HG03175 (cell line): ENCODE results near the gene CORO1C.

Source experiments
- ATAC-seq: cut with Tn5 transposase; IDR thresholded peaks from one replicate; pipeline ENCODE4 v1.9.1; 2021; ENCODE audit warnings: mild to moderate bottlenecking, moderate library complexity; ENCODE audit not compliant: unreplicated experiment

Gene CORO1C

GRCh38 chr12:108653922-108654321 is 77.4 kb downstream of the CORO1C start:
- no peak for ATAC-seq

DNA sequence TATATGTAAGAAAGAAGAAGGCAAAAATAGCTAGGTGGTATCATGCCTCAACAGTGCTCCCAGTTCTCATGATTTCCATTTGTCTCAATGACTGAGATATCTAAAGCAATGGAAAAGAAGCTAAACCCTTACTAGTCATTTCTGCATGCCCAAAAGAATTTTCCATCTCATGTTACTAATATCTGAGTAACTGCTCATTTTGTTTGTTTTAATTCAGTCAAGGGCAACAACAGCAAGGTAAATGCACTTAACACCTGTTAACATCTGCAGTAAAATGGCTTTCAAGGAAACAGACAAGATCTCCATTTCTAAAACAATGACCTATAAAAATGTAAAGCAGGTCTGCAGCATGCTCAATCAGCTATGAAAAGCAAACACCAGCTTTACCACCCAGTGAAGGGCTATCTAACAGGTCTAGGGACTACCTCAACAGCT is 78.2 kb downstream of the CORO1C start:
- ATAC-seq: no peak

DNA sequence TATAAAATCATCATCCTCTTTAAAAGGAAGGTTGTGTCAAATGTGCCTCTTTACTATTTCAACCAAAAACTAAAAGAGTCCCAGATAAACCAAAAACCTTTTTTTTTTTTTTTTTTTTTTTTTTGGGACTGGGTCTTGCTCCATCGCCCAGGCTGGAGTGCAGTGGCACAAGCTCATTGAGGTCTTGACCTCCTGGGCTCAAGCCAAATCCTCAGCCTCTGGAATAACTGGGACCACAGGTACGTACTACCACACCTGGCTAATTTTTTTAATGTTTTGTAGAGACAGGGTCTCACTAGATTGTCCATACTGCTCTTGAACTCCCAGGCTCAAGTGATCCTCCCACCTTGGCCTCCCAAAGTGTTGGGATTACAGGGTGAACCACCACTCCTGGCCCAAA is 81.2 kb downstream of the CORO1C start:
- no peak for ATAC-seq

DNA sequence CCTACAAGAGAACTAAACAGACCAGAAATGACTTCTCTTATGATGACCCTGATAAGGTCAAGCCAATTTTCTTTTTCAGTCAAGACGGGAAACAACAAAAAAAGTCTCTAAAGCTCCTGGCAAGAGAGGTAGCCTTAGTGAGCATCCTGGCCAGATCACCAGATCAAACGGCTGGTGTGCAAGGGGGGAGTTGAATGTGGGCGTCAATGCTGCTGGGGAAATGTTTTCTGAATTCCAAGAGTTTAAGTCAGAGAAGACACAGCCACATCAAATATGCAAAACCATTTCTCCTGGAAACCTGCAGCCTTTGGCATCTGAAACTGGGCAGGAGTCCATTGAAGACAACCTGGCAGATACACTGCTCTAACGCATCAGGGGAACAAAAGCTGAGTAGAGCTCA is 81.6 kb downstream of the CORO1C start:
- ATAC-seq: no peak

DNA sequence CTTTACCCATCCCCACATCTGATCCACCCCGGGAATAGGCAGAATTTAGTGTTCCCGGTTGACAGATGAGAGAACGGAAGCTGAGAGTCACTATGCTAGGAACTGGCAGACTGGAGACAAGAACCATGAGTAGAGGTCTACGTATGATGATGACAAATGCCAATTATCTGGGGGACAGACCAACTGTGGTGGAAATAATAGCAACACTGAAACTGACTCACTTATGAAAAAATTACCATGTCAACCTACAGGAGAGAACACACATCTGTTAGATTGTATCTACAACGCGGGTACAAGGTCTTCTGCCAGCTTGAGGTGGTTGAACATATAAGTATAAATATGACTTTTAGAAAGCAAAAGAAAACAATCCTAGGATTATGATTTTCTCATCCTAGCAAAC is 82.2 kb downstream of the CORO1C start:
- ATAC-seq: no peak

DNA sequence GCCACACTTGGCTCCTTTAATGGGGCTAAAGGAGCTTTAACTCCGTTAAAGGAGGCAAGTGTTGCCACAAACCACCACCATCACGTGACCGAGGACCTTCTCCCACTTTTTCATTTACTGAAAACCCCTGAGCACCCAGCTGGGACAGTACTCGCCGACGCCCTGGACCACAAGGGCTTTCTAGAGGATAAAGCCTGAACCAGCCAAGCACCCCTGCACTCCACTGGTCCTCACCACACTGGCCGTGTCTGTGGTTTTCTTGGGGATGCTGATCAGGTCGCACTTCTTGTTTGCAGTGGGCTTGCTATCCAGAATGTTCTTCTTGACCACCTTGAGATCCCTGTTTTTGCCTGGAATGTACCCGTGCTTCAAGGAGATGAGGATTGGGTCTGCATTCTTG is 82.9 kb downstream of the CORO1C start:
- no peak for ATAC-seq

GRCh38 chr12:108647585-108648287 is 83.6 kb downstream of the CORO1C start:
- ATAC-seq: no peak

- ATAC-seq: no peak
Measured at GRCh38 chr12:108646600-108647579, 84.4 kb downstream of the CORO1C start.

- no peak for ATAC-seq
Measured at GRCh38 chr12:108645686-108646599, 85.4 kb downstream of the CORO1C start.

DNA sequence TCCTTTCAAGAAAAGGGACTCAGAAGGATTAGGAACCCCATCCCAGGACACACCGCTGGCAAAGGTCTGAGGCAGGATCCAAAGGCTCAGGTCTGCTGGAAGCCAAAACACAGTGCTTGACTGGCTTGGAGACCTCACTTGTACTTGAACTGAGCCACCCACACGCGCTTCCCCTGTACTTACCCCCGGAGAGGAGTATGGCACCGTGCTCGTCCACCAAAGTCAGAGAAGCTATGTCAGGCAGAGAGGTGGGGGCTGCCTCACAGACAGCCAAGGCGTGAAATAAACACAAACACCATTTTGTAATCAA is 86.6 kb downstream of the CORO1C start:
- ATAC-seq: no peak

DNA sequence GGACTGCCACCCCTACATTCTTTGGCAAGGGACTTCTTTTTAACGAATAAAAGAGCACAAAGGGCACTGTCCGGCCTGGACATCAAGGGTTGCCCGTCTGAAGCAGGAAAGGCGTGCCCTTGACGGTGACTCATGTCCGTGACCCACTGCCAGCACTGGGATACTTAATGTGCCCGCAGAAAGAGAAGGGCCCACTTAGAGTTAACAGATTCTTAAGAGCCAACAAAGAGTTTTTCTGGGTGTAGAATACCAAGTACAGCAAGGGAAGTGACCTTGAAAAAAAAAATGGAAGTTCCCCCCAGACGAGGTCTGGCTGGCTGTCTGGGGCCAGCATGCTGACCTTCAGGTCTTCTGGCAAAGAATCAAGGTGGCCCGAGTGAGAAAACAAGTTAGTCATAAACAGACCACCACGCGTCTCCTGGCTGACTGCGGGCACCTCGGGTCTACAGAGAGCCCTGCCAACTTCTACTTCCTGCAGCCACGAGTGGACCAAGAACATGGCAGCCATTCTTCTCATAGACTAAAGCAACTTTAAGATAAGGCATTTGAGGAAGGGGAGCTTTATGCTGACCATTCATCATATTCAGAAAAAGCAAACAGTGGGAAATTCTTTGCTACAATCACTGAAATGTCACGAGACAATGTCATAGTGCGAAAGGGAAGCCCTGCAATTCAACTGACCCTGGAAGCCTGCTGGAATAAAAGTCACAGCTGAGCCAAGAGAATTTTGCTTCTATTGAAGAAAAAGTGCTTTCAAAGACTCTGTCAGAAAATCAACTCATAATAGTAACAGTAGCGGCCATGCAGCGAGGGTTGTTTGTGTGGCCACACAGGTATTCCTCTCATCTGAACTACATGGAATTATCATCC is 87.1 kb downstream of the CORO1C start:
- no peak for ATAC-seq

GRCh38 chr12:108642899-108643654 is 88.2 kb downstream of the CORO1C start:
- ATAC-seq: no peak

DNA sequence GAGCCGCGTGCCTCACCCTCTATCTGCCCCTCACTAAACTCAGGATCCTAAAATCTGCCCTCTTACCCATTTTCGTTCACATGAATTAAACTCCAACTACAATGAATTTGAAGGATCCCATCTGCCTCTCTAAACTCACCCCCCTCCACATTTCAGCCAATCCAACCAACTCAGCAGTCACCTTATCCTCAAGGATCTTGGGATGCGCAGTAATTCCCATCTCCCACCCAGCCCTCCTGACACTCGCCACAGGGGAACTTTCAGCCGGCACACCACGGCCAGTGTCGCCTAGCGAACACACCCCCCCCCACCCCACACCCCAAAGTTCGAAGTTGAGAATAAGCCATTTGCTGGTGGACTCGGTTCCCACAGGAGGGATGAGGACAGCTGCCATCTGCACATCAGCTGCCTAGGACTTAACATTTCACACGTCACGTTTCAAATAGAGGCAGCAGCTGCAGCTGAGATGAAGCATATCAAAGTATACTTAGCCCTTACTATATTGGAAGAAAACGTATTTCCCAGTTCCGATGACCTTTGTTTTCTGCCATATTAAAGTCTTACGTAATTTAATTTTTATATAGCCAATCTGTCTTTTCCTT is 88.9 kb downstream of the CORO1C start:
- ATAC-seq: no peak

- no peak for ATAC-seq
Measured at GRCh38 chr12:108641446-108642268, 89.7 kb downstream of the CORO1C start.

GRCh38 chr12:108640802-108641445 is 90.4 kb downstream of the CORO1C start:
- ATAC-seq: no peak

GRCh38 chr12:108638997-108639822 is 92.1 kb downstream of the CORO1C start:
- no peak for ATAC-seq
